Umbilical cord (tissue), 2 donors: ENCODE results near the gene SDS. TPM values are rescaled to one million over a fixed set of nuclear protein-coding genes. Genes with fewer than 3 reads are reported as not detected.

Source experiments
- DNase-seq: peaks from one replicate; pipeline ENCODE4 v3.0.0-alpha.2; 2015; ENCODE audit warnings: low spot score
- total RNA-seq: library from RNA; depleted of rRNA; stranded (reverse); fragments of >200 nt; gene quantifications from one replicate; pipeline ENCODE4 v1.2.3, GENCODE V29; 2014; ENCODE audit warnings: low replicate concordance; ENCODE audit not compliant: insufficient read depth

SDS gene
- total RNA-seq, 1 donor from 2014 or later: 2.4 TPM

DNA sequence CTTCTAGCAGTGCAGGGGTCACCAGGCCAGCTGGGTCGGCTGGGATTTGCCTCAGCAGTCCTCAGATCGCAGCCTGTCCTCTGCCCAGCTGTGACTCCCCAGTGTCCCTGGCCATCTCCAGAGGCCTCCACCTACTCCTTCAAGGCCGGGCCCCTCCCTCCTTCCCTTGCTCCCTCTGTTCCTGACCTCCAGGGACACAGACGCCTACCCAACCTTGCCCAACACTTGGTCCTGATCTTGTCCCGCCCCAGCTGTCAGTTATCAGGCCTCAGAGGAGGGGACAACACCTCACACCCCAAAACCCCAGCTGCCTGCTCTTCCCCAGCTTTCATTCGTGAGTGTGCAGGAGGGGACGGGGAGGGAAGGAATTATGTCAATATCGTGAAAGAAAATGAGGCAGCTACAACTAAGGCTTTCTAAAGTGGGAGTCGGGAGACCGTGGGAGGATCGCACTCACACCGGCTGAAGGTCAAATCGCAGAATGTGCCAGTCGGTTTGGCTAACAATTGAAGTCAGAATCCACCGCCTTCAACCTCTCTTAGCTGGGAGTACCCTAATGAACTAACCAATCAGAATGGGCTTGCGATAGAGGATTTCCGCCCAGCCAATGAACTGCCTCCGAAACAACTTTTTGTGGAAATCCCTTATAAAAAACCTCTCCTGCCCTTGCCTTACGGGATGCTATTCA is 54.7 kb downstream of the SDS start:
- DNase-seq: no peak

DNA sequence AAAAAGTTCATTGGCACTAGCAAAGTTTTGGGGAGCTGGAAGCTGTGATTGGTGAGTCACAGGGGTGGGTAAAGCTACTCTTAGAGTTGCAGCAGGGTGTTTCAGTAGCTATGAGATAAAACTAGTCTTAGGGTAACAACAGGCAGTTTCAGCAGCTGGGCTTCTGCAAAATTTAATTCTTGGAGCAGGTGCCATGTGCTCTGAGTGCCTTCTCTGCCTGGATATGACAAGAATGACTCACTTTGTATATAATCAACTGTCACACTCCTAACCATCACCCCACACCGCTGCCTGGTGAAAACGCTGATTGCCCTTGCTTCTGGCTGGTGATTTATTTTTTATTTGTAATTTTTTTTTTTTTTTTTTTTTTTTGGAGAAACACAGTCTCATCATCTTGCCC is 55.8 kb downstream of the SDS start:
- DNase-seq: no peak

DNA sequence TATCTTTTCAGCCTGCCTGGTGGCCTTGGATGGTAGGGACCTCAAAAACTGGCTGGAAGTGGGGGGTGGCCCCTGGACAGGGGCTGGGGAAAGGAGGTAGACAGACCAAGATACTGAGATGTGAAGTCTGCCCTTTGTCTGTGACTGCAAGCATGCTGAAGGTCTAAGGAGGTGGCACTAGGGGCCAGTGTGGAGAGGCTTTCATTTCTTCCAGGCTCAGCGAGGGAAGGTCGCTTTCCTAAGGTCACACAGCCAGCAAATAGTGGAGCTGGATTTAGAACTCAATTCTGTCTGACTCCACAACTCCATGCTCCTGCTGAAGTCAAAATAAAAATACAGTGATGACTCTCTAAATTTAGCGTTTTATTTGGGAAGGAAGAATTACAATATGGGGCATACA is 56.6 kb downstream of the SDS start:
- no peak for DNase-seq

DNA sequence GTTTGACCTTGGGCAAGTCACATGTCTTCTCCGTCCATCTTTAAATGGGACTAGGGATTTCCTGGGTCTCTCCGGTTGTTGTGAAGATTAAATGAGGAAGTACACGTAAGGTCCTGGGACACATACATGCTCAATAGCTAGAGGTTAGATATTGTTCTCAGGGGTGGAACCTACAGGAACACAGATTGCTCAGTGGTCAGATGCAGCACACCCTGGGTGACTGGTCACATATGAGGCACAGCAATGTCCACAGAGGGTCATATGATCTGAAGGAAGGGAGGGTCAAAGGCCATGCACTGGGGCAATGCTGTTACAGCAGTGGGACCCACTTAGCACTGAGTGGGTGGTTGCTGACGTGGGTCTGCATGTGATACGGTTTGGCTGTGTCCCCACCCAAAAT is 57.3 kb downstream of the SDS start:
- no peak for DNase-seq

DNA sequence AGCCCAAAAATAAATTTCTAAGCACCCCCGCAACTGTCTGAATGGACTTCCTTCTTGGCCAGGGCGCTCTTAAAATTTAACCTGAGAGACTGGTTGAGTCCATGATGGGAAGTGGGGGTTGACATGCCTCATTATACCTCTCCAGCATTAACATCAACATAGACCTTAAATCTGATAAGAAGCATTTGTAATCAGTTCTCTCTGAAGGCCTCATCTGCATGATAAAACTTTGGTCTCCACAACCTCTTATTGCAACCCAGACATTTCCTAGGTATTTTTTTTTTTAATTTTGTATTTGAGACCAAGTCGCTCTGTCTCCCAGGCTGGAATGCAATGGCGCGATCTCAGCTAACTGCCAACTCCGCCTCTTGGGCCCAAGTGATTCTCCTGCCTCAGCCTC is 58.4 kb downstream of the SDS start:
- DNase-seq: no peak

Other genes with a start within 250 kb of the SDS start
- 27.7 TPM for gene DDX54, start 218.4 kb downstream of the SDS start, total RNA-seq
- 17.3 TPM for gene RITA1, start 218.2 kb downstream of the SDS start, total RNA-seq
- 9.1 TPM for gene TPCN1, start 182.4 kb downstream of the SDS start, total RNA-seq
- 14.0 TPM for gene SLC8B1, start 68.8 kb downstream of the SDS start, total RNA-seq
- gene PLBD2, start 45.3 kb downstream of the SDS start, total RNA-seq: 19.3 TPM
- gene SDSL, start 18.5 kb upstream of the SDS start, total RNA-seq: 3.6 TPM
- not detected for gene LHX5, start 68.0 kb upstream of the SDS start, total RNA-seq